GM10248 (cell line): Measurements from ENCODE around the gene GART.

Experiments
- CTCF ChIA-PET: fragments of 300-600 bp; sonication (Branson Sonifier 250); formaldehyde crosslinking; extraction: SDS; loops from one replicate; lab custom pipeline; 2021; ENCODE audit warnings: antibody characterized with exemption; lab: Yijun Ruan, JAX
- POLR2A ChIA-PET: fragments of 350-650 bp; sonication (Branson Sonifier 250); formaldehyde crosslinking; extraction: SDS; loops from one replicate; lab custom pipeline; 2020; ENCODE audit warnings: antibody characterized with exemption; lab: Yijun Ruan, JAX
- DNase-seq: peaks from one replicate; pipeline ENCODE4 v3.0.0; 2012; ENCODE audit errors: extremely low spot score
- TF ChIP-seq, protein P1 (sequence below): IDR thresholded peaks from 2 replicates; pipeline ENCODE4 v1.5.1; 2012; ENCODE audit warnings: mild to moderate bottlenecking, low read depth; ENCODE audit errors: extremely low read depth, missing control alignments, control extremely low read depth

The GART gene

DNA sequence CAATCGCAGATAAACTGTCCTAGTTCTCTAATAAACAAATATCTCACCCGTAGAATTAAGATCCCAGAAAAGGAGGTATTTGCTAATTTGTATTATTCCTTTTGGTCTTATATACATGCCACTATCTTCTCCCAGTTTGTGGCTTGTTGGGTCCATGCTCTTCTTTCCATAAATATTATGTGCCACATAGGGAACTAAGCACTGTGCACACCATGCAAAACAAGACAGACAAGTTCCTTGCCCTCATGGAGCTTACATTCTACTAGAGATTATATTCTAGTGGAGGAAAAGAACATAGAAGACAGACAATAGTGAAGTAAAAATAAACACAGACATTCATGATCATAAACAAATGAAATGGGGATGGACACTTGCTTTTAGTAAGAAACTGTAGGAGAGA lies 4.7 kb downstream of the GART start:
- ChIA-PET POLR2A (no interaction called here), CTCF (interaction anchor here (1.1 to 1.2 kb wide), 2 partner anchors 20 to 176 kb away, joined by 3 to 4 read pairs; no protein-coding TSS in a partner anchor)
- no peak for DNase-seq
- TF ChIP-seq, protein P1, sequence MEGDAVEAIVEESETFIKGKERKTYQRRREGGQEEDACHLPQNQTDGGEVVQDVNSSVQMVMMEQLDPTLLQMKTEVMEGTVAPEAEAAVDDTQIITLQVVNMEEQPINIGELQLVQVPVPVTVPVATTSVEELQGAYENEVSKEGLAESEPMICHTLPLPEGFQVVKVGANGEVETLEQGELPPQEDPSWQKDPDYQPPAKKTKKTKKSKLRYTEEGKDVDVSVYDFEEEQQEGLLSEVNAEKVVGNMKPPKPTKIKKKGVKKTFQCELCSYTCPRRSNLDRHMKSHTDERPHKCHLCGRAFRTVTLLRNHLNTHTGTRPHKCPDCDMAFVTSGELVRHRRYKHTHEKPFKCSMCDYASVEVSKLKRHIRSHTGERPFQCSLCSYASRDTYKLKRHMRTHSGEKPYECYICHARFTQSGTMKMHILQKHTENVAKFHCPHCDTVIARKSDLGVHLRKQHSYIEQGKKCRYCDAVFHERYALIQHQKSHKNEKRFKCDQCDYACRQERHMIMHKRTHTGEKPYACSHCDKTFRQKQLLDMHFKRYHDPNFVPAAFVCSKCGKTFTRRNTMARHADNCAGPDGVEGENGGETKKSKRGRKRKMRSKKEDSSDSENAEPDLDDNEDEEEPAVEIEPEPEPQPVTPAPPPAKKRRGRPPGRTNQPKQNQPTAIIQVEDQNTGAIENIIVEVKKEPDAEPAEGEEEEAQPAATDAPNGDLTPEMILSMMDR = no peak

DNA sequence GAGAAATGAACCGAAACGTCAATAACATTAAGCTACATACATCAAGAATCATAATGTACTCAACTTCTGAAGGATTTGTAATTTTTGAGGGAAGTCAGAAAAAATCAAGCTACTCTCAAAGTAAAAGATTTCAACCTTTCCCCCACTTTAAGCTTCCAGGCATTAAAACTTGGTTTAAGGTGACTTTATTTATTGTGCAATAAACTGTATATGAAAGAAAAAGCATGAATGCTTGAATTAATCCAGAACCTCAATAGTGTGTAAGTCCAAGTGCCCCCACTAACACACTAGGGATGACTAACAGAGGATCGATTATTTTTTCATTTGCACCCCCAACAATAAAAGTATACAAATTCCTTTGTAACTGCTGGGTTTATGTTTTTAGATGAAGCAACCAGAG lies 10.9 kb downstream of the GART start:
- CTCF ChIA-PET = interaction anchor here (1.0 kb wide), 1 partner anchor 169 kb away, joined by 4 read pairs; no protein-coding TSS in a partner anchor
- TF ChIP-seq, protein P1 = no peak
- no peak for DNase-seq
- POLR2A ChIA-PET = interaction anchor here (0.7 kb wide), 1 partner anchor 40 kb away, joined by 4 read pairs; no protein-coding TSS in a partner anchor

DNA sequence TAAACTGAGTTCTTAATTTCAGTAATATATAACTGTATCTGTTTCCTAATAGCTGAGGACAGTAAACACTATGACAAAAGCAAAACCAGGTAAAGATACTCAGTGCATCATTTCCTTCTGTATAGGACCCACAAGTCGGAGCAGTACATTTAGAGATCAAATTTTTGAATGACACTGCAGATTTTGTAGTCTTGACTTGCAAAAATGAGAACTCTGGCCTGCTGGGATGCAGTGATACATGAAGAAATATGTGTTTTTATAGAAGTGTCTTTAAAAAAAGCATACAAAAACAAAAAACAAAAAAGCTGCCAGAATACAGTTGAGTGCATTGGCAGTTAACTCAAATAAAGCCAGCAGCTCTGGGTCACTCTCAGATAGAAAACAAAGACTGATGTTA lies 19.0 kb downstream of the GART start:
- no peak for DNase-seq
- ChIA-PET CTCF (no interaction called here), POLR2A (no interaction called here)
- TF ChIP-seq, protein P1 = no peak

DNA sequence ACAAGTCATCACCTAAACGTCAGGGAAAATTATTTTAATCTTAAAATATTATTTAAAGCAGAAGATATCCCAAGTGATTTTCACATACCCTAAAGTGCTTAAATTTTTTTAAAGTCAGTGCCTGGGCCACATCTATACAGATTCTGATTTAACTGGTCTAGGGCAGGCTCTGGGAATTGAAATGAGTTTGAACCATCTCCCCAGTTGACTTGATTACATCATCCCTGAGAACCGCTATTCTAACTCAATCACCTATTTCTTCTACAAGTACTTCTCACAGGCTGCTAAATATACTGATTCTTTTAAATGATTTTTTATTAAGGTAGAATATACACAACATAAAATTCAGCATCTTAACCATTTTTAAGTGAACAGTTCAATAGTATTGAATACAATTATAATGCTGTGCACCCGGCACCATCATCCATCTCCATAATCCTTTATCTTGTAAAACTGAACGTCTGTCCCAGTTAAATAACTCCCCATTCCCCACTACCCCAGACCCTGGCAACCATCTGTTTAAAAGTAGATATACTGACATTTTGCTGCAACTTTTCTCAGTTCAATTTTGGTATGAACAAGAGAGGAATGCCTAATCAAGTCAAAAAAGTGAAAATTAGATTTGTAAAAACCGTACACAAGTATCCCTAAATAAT lies 19.5 kb downstream of the GART start:
- CTCF ChIA-PET = no interaction called here
- TF ChIP-seq, protein P1 = no peak
- POLR2A ChIA-PET = no interaction called here
- no peak for DNase-seq

DNA sequence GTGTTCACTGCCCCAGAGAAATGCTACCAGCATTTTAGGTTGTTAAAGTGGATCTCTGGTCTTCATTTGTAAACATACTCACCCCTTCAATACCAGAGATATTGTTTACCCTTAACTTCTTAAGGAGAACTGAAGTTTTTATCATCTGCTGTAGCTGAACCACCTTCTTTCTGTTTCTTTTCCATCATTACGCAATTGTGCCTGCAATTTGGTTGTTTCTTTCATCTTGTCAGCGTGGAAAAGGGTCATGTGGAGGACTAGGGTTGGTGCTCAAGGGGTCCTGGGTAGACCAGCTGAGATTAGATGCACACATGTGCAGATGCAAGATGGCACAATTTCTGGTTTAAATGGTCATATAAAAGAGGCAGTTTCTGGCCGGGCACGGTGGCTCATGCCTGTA lies 23.0 kb downstream of the GART start:
- CTCF ChIA-PET = interaction anchor here (2.0 kb wide), 1 partner anchor 10 kb away, joined by 10 read pairs; no protein-coding TSS in a partner anchor
- DNase-seq = no peak
- TF ChIP-seq, protein P1 = no peak
- POLR2A ChIA-PET = interaction anchor here (0.6 kb wide), 1 partner anchor 51 kb away, joined by 3 read pairs; no protein-coding TSS in a partner anchor

DNA sequence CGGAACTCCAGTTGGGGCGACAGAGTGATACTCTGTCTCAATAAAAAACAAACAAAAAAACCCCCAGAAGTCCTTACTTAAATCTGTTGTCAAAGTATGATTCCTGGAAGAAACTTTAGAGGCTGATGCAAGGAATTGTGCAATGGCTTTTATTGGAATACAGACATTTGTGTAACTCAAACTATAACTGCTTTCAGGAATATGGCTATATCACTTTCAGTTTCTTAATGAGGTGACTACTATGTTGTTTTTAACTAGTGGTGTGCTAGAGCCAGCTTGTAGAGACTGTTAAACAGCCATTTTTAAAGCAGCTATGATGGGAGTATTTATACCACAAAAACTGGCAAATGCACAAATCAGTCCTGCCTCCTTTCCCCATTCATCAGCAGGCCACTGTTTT lies 27.7 kb downstream of the GART start:
- no peak for DNase-seq
- CTCF ChIA-PET = interaction anchor here (1.0 to 1.3 kb wide), 3 partner anchors 13 to 74 kb away, joined by 3 read pairs; partner anchors contain the start of gene DONSON
- POLR2A ChIA-PET = no interaction called here
- TF ChIP-seq, protein P1 = no peak
